C4-2B (cell line): ENCODE measurements around the gene PCED1B.

Experiments
- ZFX ChIP-seq: fragments of 450-650 bp; IDR thresholded peaks from 2 replicates; pipeline ENCODE4 v1.6.1; 2017
- TF ChIP-seq, protein P1 (sequence below): fragments of 450-650 bp; conservative IDR thresholded peaks from 2 replicates; pipeline ENCODE4 v1.5.1; 2017; ENCODE audit warnings: mild to moderate bottlenecking

DNA sequence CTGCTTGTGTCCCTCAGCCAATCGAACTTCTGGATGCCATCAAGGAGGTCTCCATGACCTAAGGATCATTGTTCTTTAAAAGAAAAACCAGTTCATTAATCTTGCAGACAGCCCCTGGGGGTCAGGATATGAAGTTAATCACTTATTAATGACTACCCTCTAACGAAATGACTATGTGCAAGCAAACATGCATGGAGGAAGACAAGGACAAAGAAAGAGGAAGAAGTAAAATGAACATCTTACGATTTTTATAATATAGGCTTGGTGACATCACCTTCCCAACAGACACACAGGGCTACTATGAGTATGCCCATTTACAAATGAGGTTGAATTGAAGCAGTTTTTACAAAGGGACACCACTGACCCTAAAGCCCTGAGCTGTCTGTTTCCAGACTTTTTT is 111.5 kb downstream of the PCED1B start:
- TF ChIP-seq, protein P1, sequence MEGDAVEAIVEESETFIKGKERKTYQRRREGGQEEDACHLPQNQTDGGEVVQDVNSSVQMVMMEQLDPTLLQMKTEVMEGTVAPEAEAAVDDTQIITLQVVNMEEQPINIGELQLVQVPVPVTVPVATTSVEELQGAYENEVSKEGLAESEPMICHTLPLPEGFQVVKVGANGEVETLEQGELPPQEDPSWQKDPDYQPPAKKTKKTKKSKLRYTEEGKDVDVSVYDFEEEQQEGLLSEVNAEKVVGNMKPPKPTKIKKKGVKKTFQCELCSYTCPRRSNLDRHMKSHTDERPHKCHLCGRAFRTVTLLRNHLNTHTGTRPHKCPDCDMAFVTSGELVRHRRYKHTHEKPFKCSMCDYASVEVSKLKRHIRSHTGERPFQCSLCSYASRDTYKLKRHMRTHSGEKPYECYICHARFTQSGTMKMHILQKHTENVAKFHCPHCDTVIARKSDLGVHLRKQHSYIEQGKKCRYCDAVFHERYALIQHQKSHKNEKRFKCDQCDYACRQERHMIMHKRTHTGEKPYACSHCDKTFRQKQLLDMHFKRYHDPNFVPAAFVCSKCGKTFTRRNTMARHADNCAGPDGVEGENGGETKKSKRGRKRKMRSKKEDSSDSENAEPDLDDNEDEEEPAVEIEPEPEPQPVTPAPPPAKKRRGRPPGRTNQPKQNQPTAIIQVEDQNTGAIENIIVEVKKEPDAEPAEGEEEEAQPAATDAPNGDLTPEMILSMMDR, result no peak
- no peak for TF ChIP-seq ZFX
